Natural killer cell treated with Interleukin-12 subunit alpha and Interleukin-12 subunit beta and Interleukin-15 and Interleukin-18, amount 100 ng/mL, for 72 hours (primary cell): ENCODE results near the gene CORO1A. TPM values are rescaled to one million over a fixed set of nuclear protein-coding genes. Genes with fewer than 3 reads are reported as not detected.
A peak's percentile ranks its signal among the peaks of the same experiment; 100 is the strongest.
"Not testable (repeated sequence)": the region's sequence is repeated elsewhere in the genome, so short reads cannot be mapped to it uniquely, and the experiment has no call there.

Experiments used
- ATAC-seq, 2 donors: fragments of 150-1000 bp; cut with Tn5 transposase in 1 of 2; sonication (Bioruptor Pico), chemical (Tn5 transposase) in 1 of 2; 2 replicates each; pipeline ENCODE4 v1.10.0; 2021
- DNase-seq: peaks from one replicate; pipeline ENCODE4 v3.0.0; 2022; ENCODE audit warnings: low spot score
- H3K27ac Mint-ChIP-seq, 2 donors: 1 replicate in 1 of 2; 2 replicates in 1 of 2; pipeline ENCODE4 v1.8.0; 2022; ENCODE audit warnings: mixed read lengths in 2 of 2, mild to moderate bottlenecking in 1 of 2, moderate library complexity in 1 of 2
- H3K27me3 Mint-ChIP-seq, 2 donors: 1 replicate in 1 of 2; 2 replicates in 1 of 2; pipeline ENCODE4 v1.8.0; 2022; ENCODE audit warnings: mixed read lengths in 2 of 2
- H3K36me3 Mint-ChIP-seq: one replicate; pipeline ENCODE4 v1.8.0; 2022; ENCODE audit warnings: mixed read lengths
- H3K4me1 Mint-ChIP-seq, 2 donors: 1 replicate in 1 of 2; 2 replicates in 1 of 2; pipeline ENCODE4 v1.8.0; 2022; ENCODE audit warnings: low read depth in 2 of 2, mixed read lengths in 2 of 2, mild to moderate bottlenecking in 1 of 2
- H3K4me3 Mint-ChIP-seq: one replicate; pipeline ENCODE4 v1.8.0; 2022; ENCODE audit warnings: mixed read lengths
- H3K9me3 Mint-ChIP-seq: 2 replicates; pipeline ENCODE4 v1.8.0; 2022; ENCODE audit warnings: mixed read lengths
- total RNA-seq, 2 donors: library from RNA; stranded (reverse); gene quantifications; one replicate each; pipeline ENCODE4 v1.2.3, GENCODE V29; 2022

The CORO1A gene
- total RNA-seq, 2 donors from 2014 or later, result 987 to 1,615 TPM

- not testable (repeated sequence) for H3K36me3 Mint-ChIP-seq, H3K27ac Mint-ChIP-seq, H3K4me1 Mint-ChIP-seq, H3K4me3 Mint-ChIP-seq, ATAC-seq, H3K9me3 Mint-ChIP-seq, DNase-seq, H3K27me3 Mint-ChIP-seq
These were observed 15.6 kb downstream of the CORO1A start, which contains the start of gene SULT1A3 for GRCh38 chr16:30199049-30199448. Gene SULT1A3 (plus strand): TSS chr16:30199255. CDS start chr16:30200729, 1,474 bp downstream.

GRCh38 chr16:30199608-30200343, 16.4 kb downstream of the CORO1A start:
- H3K9me3 Mint-ChIP-seq, ATAC-seq, H3K4me3 Mint-ChIP-seq, H3K4me1 Mint-ChIP-seq, H3K27me3 Mint-ChIP-seq, H3K36me3 Mint-ChIP-seq, H3K27ac Mint-ChIP-seq, DNase-seq: not testable (repeated sequence)

GRCh38 chr16:30205541-30206236, 22.3 kb downstream of the CORO1A start:
- not testable (repeated sequence) for H3K27ac Mint-ChIP-seq, H3K4me3 Mint-ChIP-seq, H3K9me3 Mint-ChIP-seq, H3K27me3 Mint-ChIP-seq, H3K36me3 Mint-ChIP-seq, H3K4me1 Mint-ChIP-seq
- ATAC-seq (peak; percentile 61 to 77), DNase-seq (peak; percentile 39)

GRCh38 chr16:30206252-30206651, 22.9 kb downstream of the CORO1A start:
- H3K36me3 Mint-ChIP-seq, DNase-seq, H3K27me3 Mint-ChIP-seq, H3K27ac Mint-ChIP-seq, H3K4me1 Mint-ChIP-seq, H3K4me3 Mint-ChIP-seq, H3K9me3 Mint-ChIP-seq: not testable (repeated sequence)
- peak; percentile 66 to 72 for ATAC-seq

- not testable (repeated sequence) for H3K27ac Mint-ChIP-seq, ATAC-seq, H3K27me3 Mint-ChIP-seq, H3K9me3 Mint-ChIP-seq, H3K4me3 Mint-ChIP-seq, H3K36me3 Mint-ChIP-seq, DNase-seq, H3K4me1 Mint-ChIP-seq
These were observed 23.8 kb downstream of the CORO1A start for GRCh38 chr16:30207063-30207704.

- not testable (repeated sequence) for H3K27ac Mint-ChIP-seq, H3K4me3 Mint-ChIP-seq, H3K36me3 Mint-ChIP-seq, DNase-seq, H3K27me3 Mint-ChIP-seq, H3K9me3 Mint-ChIP-seq, ATAC-seq, H3K4me1 Mint-ChIP-seq
These were observed 25.6 kb downstream of the CORO1A start for GRCh38 chr16:30209032-30209431.

GRCh38 chr16:30211414-30211813, 28.0 kb downstream of the CORO1A start:
- H3K9me3 Mint-ChIP-seq, result not testable (repeated sequence)

GRCh38 chr16:30217082-30217481, 33.7 kb downstream of the CORO1A start:
- not testable (repeated sequence) for H3K9me3 Mint-ChIP-seq, H3K27ac Mint-ChIP-seq, ATAC-seq, H3K27me3 Mint-ChIP-seq, DNase-seq, H3K36me3 Mint-ChIP-seq, H3K4me1 Mint-ChIP-seq, H3K4me3 Mint-ChIP-seq

More at GRCh38 chr16:30211414-30211813, 28.0 kb downstream of the CORO1A start:
- peak; percentile 34 to 66 for ATAC-seq
- not testable (repeated sequence) for H3K4me1 Mint-ChIP-seq, H3K27ac Mint-ChIP-seq, H3K36me3 Mint-ChIP-seq, H3K27me3 Mint-ChIP-seq, H3K4me3 Mint-ChIP-seq, DNase-seq

Other genes with a start within 250 kb of the CORO1A start
- 10 to 100 TPM; 44.3 to 51.6 TPM for gene TMEM219, start 221.5 kb upstream of the CORO1A start, total RNA-seq
- gene TAOK2, start 209.7 kb upstream of the CORO1A start, total RNA-seq, result 10 to 100 TPM; 39.6 to 66.8 TPM
- 10 to 100 TPM; 30.0 to 40.8 TPM for gene HIRIP3, start 188.0 kb upstream of the CORO1A start, total RNA-seq
- gene INO80E, start 187.4 kb upstream of the CORO1A start, total RNA-seq, result 100 to 1,000 TPM; 101 to 133 TPM
- not detected for gene DOC2A, start 172.6 kb upstream of the CORO1A start, total RNA-seq
- gene C16orf92, start 160.4 kb upstream of the CORO1A start, total RNA-seq, result not detected
- 1 to 10 TPM; 1.4 to 5.3 TPM for gene TLCD3B, start 152.3 kb upstream of the CORO1A start, total RNA-seq
- 1,000 to 10,000 TPM; 1,789 to 1,983 TPM for gene ALDOA, start 117.8 kb upstream of the CORO1A start, total RNA-seq
- gene PPP4C, start 107.6 kb upstream of the CORO1A start, total RNA-seq, result 100 to 1,000 TPM; 144 to 148 TPM
- under 1 TPM; 0.29 to 0.78 TPM for gene TBX6, start 91.7 kb upstream of the CORO1A start, total RNA-seq
- gene YPEL3, start 87.4 kb upstream of the CORO1A start, total RNA-seq, result 10 to 100 TPM; 21.1 to 25.8 TPM
- gene GDPD3, start 70.1 kb upstream of the CORO1A start, total RNA-seq, result 1 to 10 TPM; 1.6 to 5.6 TPM
- 10 to 100 TPM; 34.3 to 35.9 TPM for gene MAPK3, start 60.4 kb upstream of the CORO1A start, total RNA-seq
- gene BOLA2B, start 10.1 kb downstream of the CORO1A start, total RNA-seq, result 100 to 1,000 TPM; 206 to 410 TPM
- gene SLX1A, start 10.3 kb downstream of the CORO1A start, total RNA-seq, result 100 to 1,000 TPM in 1 of 2 donors, 10 to 100 TPM in 1; 48.6 to 169 TPM
- gene SULT1A3, start 15.7 kb downstream of the CORO1A start, total RNA-seq, result 10 to 100 TPM; 19.1 to 46.7 TPM
- gene NPIPB13, start 64.9 kb downstream of the CORO1A start, total RNA-seq, result 10 to 100 TPM; 38.2 to 50.6 TPM
- 10 to 100 TPM; 95.8 to 99.7 TPM for gene CD2BP2, start 171.7 kb downstream of the CORO1A start, total RNA-seq
- gene TBC1D10B, start 186.9 kb downstream of the CORO1A start, total RNA-seq, result 10 to 100 TPM; 64.0 to 99.1 TPM
- 1 to 10 TPM in 1 of 2 donors, not detected in 1; 8.5 TPM for gene MYL11, start 191.2 kb downstream of the CORO1A start, total RNA-seq
- 100 to 1,000 TPM; 192 to 207 TPM for gene SEPTIN1, start 199.0 kb downstream of the CORO1A start, total RNA-seq
- gene ZNF48, start 211.8 kb downstream of the CORO1A start, total RNA-seq, result 10 to 100 TPM; 10.2 to 14.7 TPM
- 1 to 10 TPM; 3.4 to 7.3 TPM for gene ZNF771, start 224.0 kb downstream of the CORO1A start, total RNA-seq
- gene DCTPP1, start 246.4 kb downstream of the CORO1A start, total RNA-seq, result 100 to 1,000 TPM in 1 of 2 donors, 10 to 100 TPM in 1; 95.9 to 155 TPM